HG03060 (cell line): ENCODE measurements around the gene MCU.
"Not testable (repeated sequence)": the region's sequence is repeated elsewhere in the genome, so short reads cannot be mapped to it uniquely, and the experiment has no call there.

Experiments used
- ATAC-seq: cut with Tn5 transposase; IDR thresholded peaks from one replicate; pipeline ENCODE4 v1.9.1; 2021; ENCODE audit warnings: low read depth, moderate number of reproducible peaks; ENCODE audit not compliant: unreplicated experiment

The MCU gene

GRCh38 chr10:72691863-72692743 is at the start of gene MCU:
Gene MCU (plus strand): TSS chr10:72692143. CDS start chr10:72692152, 9 bp downstream.
- ATAC-seq, result peak; percentile 48

- no peak for ATAC-seq
Measured at GRCh38 chr10:72642318-72642717, 49.6 kb upstream of the MCU start.

GRCh38 chr10:72645263-72645858 is 46.6 kb upstream of the MCU start:
- ATAC-seq, result no peak

- not testable (repeated sequence) for ATAC-seq
Measured at GRCh38 chr10:72646971-72647370, 45.0 kb upstream of the MCU start.

- ATAC-seq, result no peak
Measured at GRCh38 chr10:72648301-72648700, 43.6 kb upstream of the MCU start.

GRCh38 chr10:72649291-72649690 is 42.7 kb upstream of the MCU start:
- no peak for ATAC-seq

GRCh38 chr10:72653383-72654096 is 38.4 kb upstream of the MCU start:
- no peak for ATAC-seq

- no peak for ATAC-seq
Measured at GRCh38 chr10:72654720-72655119, 37.2 kb upstream of the MCU start.

GRCh38 chr10:72658696-72659400 is 33.1 kb upstream of the MCU start:
- ATAC-seq, result no peak

- ATAC-seq, result no peak
Measured at GRCh38 chr10:72659694-72660093, 32.2 kb upstream of the MCU start.

GRCh38 chr10:72660220-72660619 is 31.7 kb upstream of the MCU start:
- no peak for ATAC-seq

- ATAC-seq, result no peak
Measured at GRCh38 chr10:72661431-72661830, 30.5 kb upstream of the MCU start.

GRCh38 chr10:72663971-72664370 is 28.0 kb upstream of the MCU start:
- no peak for ATAC-seq

- ATAC-seq, result no peak
Measured at GRCh38 chr10:72665925-72666324, 26.0 kb upstream of the MCU start.

- no peak for ATAC-seq
Measured at GRCh38 chr10:72667207-72667864, 24.6 kb upstream of the MCU start.

- no peak for ATAC-seq
Measured at GRCh38 chr10:72673280-72673679, 18.7 kb upstream of the MCU start.

- ATAC-seq, result not testable (repeated sequence)
Measured at GRCh38 chr10:72674174-72674573, 17.8 kb upstream of the MCU start.

- no peak for ATAC-seq
Measured at GRCh38 chr10:72679838-72680241, 12.1 kb upstream of the MCU start.

GRCh38 chr10:72682638-72683037 is 9.3 kb upstream of the MCU start:
- no peak for ATAC-seq

GRCh38 chr10:72685264-72685921 is 6.5 kb upstream of the MCU start:
- no peak for ATAC-seq
